Activated CD4-positive, alpha-beta T cell treated with anti-CD3 and anti-CD28 coated beads for 24 hours (primary cell): ENCODE results near the gene ATP8B3.

ENCODE experiments used
- DNase-seq, 2 donors: peaks; one replicate each; pipeline ENCODE4 v3.0.0-alpha.2; 2020; ENCODE audit warnings: low read depth in 2 of 2

The ATP8B3 gene

GRCh38 chr19:1746401-1747284 lies 65.4 kb downstream of the ATP8B3 start:
- no peak for DNase-seq

- DNase-seq = no peak
Observed at GRCh38 chr19:1745589-1746031, 66.5 kb downstream of the ATP8B3 start.

GRCh38 chr19:1744822-1745563 lies 67.1 kb downstream of the ATP8B3 start:
- no peak for DNase-seq

GRCh38 chr19:1744133-1744665 lies 67.9 kb downstream of the ATP8B3 start:
- no peak for DNase-seq

GRCh38 chr19:1742989-1743696 lies 68.9 kb downstream of the ATP8B3 start:
- DNase-seq = no peak

DNA sequence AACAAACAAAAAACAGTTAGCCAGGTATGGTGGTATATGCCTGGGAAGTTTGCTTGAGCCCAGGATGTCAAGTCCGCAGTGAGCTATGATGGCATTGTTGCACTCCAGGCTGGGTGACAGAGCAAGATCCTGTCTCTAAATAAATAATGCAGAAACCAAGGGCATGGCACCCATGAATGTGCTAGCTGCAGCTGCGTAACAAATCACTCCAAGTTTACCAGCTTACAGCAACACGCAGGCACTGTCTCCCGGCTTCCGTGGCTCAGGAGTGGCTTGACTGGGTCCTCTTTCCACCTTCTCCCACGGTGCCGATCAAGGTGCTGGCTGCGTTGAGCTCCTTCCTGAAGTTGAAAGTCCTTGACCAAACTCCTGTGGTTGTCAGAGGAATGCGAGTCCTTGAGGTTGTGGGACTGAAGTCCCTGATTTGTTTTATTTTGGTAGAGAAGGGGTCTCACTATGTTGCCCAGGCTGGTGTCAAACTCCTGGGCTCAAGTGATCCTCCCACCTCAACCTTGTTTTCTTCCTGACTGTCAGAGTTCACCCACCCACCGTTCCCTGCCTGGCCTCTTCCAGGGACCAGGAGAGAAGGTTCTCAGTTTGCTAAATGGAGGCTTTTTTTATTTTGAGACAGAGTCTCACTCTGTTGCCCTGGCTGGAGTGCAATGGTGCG lies 72.0 kb downstream of the ATP8B3 start:
- no peak for DNase-seq

GRCh38 chr19:1736927-1737326 lies 75.1 kb downstream of the ATP8B3 start:
- DNase-seq = no peak

DNA sequence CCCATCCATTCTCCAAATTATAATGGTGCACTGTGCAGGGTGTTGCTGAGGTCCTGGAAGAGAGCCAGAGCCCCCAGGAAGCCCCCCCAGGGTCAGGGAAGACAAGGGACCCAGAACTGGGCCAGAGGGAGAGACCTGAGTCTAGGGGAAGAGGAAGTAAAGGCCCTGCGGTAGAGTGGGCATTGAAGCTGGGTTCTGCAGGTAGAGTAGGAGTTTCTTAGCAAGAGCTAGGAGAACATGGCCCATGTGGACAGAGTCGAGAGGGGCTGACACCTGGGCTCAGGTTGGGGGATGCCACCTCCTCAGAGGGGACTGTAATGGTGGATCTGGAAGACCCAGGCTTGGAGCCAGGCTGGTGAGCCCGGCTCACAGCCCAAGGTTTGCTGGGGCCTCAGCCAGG lies 75.8 kb downstream of the ATP8B3 start:
- no peak for DNase-seq

DNA sequence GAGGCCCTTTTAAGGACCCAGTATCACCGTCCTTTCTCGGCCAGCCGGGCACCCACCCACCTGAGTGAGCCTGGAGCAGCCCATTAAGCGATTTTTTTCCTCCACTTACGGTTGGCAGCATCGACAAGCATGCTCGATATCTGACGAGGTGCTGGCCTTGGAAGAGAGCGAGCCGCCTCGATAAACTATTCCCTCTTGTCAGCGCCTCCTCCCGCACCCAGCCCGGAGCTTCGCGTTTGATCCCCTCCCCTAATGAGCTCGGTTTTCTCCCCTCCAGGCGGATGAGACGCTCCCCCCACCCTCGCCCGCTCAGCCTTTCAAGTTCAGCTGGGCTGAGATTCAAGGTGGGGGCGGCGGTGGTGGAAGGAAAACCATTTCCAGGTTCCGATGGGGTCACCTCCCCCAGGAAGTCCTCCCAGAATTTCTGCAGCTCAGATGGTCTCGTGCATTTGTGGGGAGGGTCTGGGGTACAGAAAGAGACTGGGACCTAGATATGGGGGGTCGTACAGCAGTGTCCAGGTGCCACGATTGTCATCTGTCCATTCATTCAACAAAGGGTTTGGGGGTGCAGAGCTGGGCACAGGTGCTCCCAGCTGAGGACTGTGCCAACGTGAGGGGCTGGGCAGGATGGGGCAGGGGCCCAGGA lies 77.6 kb downstream of the ATP8B3 start:
- no peak for DNase-seq
